AG10803 (cell line): ENCODE measurements around the gene CAPN11.
"Not testable (repeated sequence)": the region's sequence is repeated elsewhere in the genome, so short reads cannot be mapped to it uniquely, and the experiment has no call there.

Experiments
- DNase-seq: peaks from one replicate; pipeline ENCODE4 v3.0.0; 2010; ENCODE audit warnings: low read depth
- H3K4me3 ChIP-seq: 2 replicates; pipeline ENCODE4 v1.5.1; 2011; ENCODE audit warnings: mild to moderate bottlenecking, low read length, control low read depth
- TF ChIP-seq, protein P1 (sequence below): conservative IDR thresholded peaks from 2 replicates; pipeline ENCODE4 v1.5.1; 2011; ENCODE audit warnings: mild to moderate bottlenecking, low read length, control low read depth, inconsistent platforms

The CAPN11 gene

DNA sequence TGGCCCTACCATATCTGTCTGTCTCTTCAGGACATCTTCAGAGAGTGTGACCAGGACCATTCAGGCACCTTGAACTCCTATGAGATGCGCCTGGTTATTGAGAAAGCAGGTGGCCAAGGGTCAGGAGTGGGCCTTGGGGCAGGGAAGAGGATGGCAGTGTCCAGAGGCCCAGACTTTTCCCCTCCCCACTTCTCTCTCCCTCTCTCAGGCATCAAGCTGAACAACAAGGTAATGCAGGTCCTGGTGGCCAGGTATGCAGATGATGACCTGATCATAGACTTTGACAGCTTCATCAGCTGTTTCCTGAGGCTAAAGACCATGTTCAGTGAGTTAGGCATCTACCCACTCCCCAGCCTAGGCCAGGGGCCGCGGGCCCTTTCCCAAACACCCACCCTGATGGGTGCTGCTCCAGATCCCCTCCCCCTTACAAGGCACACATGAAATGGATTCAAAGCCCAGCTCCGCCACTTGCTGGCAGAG, 24.3 kb downstream of the CAPN11 start:
- DNase-seq = no peak
- H3K4me3 ChIP-seq = no peak overlapping the region
- TF ChIP-seq, protein P1, sequence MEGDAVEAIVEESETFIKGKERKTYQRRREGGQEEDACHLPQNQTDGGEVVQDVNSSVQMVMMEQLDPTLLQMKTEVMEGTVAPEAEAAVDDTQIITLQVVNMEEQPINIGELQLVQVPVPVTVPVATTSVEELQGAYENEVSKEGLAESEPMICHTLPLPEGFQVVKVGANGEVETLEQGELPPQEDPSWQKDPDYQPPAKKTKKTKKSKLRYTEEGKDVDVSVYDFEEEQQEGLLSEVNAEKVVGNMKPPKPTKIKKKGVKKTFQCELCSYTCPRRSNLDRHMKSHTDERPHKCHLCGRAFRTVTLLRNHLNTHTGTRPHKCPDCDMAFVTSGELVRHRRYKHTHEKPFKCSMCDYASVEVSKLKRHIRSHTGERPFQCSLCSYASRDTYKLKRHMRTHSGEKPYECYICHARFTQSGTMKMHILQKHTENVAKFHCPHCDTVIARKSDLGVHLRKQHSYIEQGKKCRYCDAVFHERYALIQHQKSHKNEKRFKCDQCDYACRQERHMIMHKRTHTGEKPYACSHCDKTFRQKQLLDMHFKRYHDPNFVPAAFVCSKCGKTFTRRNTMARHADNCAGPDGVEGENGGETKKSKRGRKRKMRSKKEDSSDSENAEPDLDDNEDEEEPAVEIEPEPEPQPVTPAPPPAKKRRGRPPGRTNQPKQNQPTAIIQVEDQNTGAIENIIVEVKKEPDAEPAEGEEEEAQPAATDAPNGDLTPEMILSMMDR = no peak

DNA sequence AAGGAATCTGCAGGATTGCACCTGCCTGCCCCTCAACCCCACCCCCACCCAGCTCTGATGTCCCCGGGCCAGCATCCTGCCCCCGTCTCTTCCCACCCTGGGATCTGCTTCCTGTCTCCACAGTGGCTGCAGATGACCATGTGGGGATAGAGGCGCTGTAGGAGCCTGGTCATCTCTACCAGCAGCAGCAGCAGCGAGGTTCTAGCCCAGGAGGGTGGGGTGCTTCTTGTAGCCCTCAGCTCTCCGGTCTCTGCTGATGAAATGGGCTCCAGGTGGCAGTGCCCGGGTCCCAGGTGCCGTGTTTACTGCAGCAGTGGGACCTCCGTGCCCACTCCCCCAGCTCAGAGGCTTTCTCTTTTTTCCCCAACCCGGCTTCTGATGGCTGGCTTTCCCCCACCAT, 25.2 kb downstream of the CAPN11 start:
- no peak for DNase-seq

DNA sequence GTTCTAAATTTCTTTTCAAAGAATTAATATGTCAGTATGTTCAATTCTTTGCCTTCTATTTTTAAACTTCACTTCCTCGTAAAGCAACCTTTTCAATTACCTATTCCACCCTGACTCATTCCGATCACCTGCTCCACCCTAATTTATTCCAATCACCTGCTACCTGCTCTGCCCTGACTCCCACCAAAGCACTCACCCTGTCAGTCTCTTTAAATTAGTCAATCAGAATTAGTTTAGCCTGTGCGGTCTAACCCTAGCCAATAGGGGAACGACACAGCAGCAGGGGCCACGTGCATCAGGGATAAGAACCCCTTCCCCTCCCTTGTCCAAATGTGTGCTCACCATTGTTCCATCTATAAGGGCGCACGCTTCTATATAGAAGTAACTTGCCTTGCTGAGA, 26.7 kb downstream of the CAPN11 start:
- H3K4me3 ChIP-seq, DNase-seq: not testable (repeated sequence)

More for the DNA sequence above, 25.2 kb downstream of the CAPN11 start:
- TF ChIP-seq, protein P1 = no peak
- no peak overlapping the region for H3K4me3 ChIP-seq

DNA sequence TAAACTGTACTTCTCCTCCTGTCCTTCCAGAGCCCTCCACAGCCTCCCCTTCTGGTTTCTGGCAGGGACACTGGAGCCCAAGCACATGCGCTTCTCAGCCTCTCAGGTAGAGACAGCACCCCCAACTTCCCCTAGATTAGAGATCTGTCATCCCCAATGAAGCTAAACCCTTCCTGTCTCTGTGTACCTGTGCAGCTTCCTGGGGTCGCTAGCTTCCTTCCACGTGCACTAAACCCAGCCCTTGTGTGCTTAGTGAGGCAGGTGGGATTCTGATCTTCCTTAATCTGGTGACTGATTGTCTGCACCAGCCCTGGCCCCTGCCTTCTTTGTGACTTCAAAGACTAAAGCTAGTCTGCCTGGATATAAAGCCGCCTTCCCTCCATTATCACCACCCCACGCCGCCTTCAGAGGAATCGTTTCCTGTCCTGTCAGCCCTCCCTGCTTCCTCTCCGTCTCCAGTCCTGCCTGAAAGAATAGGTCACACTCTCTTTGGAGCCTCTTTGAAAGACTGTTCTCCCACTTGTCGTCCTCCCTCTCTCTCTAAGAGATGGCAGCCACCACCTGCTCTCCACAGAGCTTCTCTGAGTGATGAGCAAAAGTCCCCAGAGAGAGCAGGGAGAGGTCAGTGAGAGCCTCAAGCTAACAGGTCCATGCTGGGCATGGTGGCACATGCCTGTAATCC, 27.5 kb downstream of the CAPN11 start:
- no peak for DNase-seq
- TF ChIP-seq, protein P1 = no peak
- H3K4me3 ChIP-seq = no peak overlapping the region

DNA sequence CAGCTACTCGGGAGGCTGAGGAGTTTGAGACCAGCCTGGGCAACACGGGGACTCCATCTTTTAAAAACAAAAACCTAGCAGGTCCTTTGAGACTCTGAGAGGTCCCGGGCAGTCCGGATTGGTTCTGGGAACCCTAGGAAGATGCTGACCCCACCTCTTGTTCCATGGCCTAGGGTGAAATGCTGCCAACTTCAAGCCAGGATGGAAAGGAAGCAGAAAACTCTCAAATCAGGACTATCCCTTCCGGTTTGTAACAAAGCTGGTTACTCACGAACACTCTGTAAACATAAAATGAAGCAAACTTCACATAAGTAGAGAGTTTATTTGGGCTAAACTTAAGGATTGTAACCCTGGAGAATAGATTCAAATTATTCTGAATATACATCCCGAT, 28.0 kb downstream of the CAPN11 start:
- no peak for DNase-seq
- no peak overlapping the region for H3K4me3 ChIP-seq
- TF ChIP-seq, protein P1 = no peak

DNA sequence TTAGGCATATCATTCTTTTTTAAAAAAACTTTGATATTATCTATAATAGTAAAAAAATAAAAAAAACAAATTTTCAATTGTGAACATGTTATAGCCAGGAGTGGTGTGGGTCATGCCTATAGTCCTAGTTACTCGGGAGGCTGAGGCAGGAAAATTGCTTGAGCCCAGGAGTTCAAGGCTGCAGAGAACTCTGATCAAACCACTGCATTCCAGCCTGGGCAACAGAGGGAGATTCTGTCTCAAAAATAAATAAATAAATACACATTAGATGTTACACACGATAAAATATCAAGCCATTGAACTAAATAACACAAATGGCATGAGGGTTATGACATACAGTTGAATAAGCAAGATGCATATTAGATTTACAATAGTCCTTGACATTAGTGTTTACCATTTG, 30.2 kb downstream of the CAPN11 start:
- DNase-seq = no peak
- TF ChIP-seq, protein P1 = no peak
- no peak overlapping the region for H3K4me3 ChIP-seq

DNA sequence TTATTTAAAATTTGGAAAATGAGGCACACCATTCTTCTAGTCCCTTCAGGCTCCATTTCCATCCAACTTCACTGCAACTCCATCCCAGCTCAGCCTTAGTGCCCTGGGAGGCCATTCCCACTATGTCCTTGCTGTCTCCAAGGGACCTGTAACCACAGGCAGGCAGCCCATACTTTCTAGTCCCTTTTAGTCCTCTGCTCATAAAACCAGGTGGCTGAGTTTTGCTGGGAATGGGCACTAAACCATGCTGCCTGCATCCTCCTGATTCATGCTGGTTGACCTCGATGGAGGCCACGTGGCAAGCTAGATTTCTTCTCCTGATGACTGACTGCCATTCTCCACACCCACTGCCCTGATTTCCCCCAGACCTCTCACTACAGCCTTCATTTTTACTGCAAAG, 30.6 kb downstream of the CAPN11 start:
- H3K4me3 ChIP-seq = no peak overlapping the region
- no peak for DNase-seq
- TF ChIP-seq, protein P1 = no peak
